IMR-90 (cell line): ENCODE data around the gene GABBR2. TPM values are rescaled to one million over a fixed set of nuclear protein-coding genes. Genes with fewer than 3 reads are reported as not detected.

Experiments
- ATAC-seq: fragments of 200-7000 bp; cut with Tn5 transposase; 2 replicates; pipeline ENCODE4 v1.9.1; 2020; ENCODE audit warnings: low read depth, mild to moderate bottlenecking, moderate library complexity
- BruUV-seq: library from RNA; stranded (reverse); fragments of 400-500 nt; replicated peaks from 2 replicates; lab custom pipeline; 2021; lab: Mats Ljungman, UMichigan
- CTCF ChIA-PET: fragments of 300-600 bp; formaldehyde crosslinking; extraction: SDS; loops from one replicate; lab custom pipeline; 2021; ENCODE audit warnings: antibody characterized with exemption; lab: Yijun Ruan, JAX
- POLR2A ChIA-PET: fragments of 300-600 bp; sonication (Branson Sonifier 250); formaldehyde crosslinking; loops from one replicate; lab custom pipeline; 2022; ENCODE audit warnings: antibody characterized with exemption; ENCODE audit not compliant: unreplicated experiment; lab: Charles Lee
- DNase-seq: peaks from one replicate; pipeline ENCODE4 v3.0.0; 2013
- H2AFZ ChIP-seq: replicated peaks from 2 replicates; pipeline ENCODE3; 2013; ENCODE audit warnings: low read length, mild to moderate bottlenecking; ENCODE audit not compliant: poor library complexity
- H2AK5ac ChIP-seq: 2 replicates; pipeline ENCODE4 v1.6.1; 2013; ENCODE audit warnings: low read depth, low read length, inconsistent platforms
- H2AK9ac ChIP-seq: replicated peaks from 2 replicates; pipeline ENCODE3; 2013; ENCODE audit warnings: mild to moderate bottlenecking, low read depth, low read length, moderate library complexity; ENCODE audit not compliant: poor library complexity
- H2BK120ac ChIP-seq: 2 replicates; pipeline ENCODE4 v1.6.1; 2013; ENCODE audit warnings: low read depth, low read length, inconsistent platforms
- H2BK15ac ChIP-seq: 3 replicates; pipeline ENCODE4 v1.6.1; 2013; ENCODE audit warnings: low read depth, low read length, inconsistent platforms
- H2BK20ac ChIP-seq: 2 replicates; pipeline ENCODE4 v1.6.1; 2013; ENCODE audit warnings: low read depth, mild to moderate bottlenecking, inconsistent platforms, low read length, moderate library complexity
- H2BK5ac ChIP-seq: 2 replicates; pipeline ENCODE4 v1.6.1; 2013; ENCODE audit warnings: mild to moderate bottlenecking, low read depth, low read length, inconsistent platforms; ENCODE audit not compliant: poor library complexity, severe bottlenecking
- H3K14ac ChIP-seq: replicated peaks from 2 replicates; pipeline ENCODE4 v1.6.1; 2013; ENCODE audit warnings: low read depth, low read length, inconsistent platforms
- H3K18ac ChIP-seq: 2 replicates; pipeline ENCODE4 v1.6.1; 2013; ENCODE audit warnings: low read depth, low read length, control low read depth
- H3K23ac ChIP-seq: 2 replicates; pipeline ENCODE4 v1.6.1; 2013; ENCODE audit warnings: low read depth, low read length, inconsistent platforms
- H3K27ac ChIP-seq: 2 replicates; pipeline ENCODE4 v1.5.1; 2013; ENCODE audit warnings: mild to moderate bottlenecking, control low read depth, low read length; ENCODE audit not compliant: insufficient read depth
- H3K27me3 ChIP-seq: 2 replicates; pipeline ENCODE4 v1.6.1; 2013; ENCODE audit warnings: low read length; ENCODE audit not compliant: control insufficient read depth, insufficient read depth
- H3K36me3 ChIP-seq: 2 replicates; pipeline ENCODE4 v1.6.1; 2013; ENCODE audit warnings: low read length, mixed read lengths; ENCODE audit not compliant: control insufficient read depth, insufficient read depth
- H3K4ac ChIP-seq: 2 replicates; pipeline ENCODE4 v1.6.1; 2013; ENCODE audit warnings: low read depth, low read length, inconsistent platforms
- H3K4me1 ChIP-seq: 2 replicates; pipeline ENCODE4 v1.6.1; 2013; ENCODE audit warnings: low read length, mixed read lengths; ENCODE audit not compliant: control insufficient read depth, insufficient read depth
- H3K4me2 ChIP-seq: 2 replicates; pipeline ENCODE4 v1.6.1; 2013; ENCODE audit warnings: low read depth, mild to moderate bottlenecking, control low read depth, low read length, moderate library complexity
- H3K4me3 ChIP-seq: 2 replicates; pipeline ENCODE4 v1.5.1; 2013; ENCODE audit warnings: low read depth, mild to moderate bottlenecking, control low read depth, low read length, moderate library complexity; ENCODE audit not compliant: insufficient read depth
- H3K56ac ChIP-seq: 2 replicates; pipeline ENCODE4 v1.6.1; 2013; ENCODE audit warnings: low read length, inconsistent platforms; ENCODE audit not compliant: insufficient read depth; ENCODE audit errors: extremely low read depth
- H3K79me1 ChIP-seq, 2 experiments: 2 replicates each; pipeline ENCODE4 v1.6.1; 2013; ENCODE audit warnings: low read length in 2 of 2, inconsistent platforms in 1 of 2, low read depth in 1 of 2
- H3K9ac ChIP-seq: 2 replicates; pipeline ENCODE4 v1.6.1; 2013; ENCODE audit warnings: low read depth, low read length, control low read depth
- H3K9me1 ChIP-seq: 2 replicates; pipeline ENCODE4 v1.6.1; 2013; ENCODE audit warnings: low read length, inconsistent platforms; ENCODE audit not compliant: insufficient read depth
- H3K9me3 ChIP-seq: 2 replicates; pipeline ENCODE4 v1.6.1; 2013; ENCODE audit warnings: low read length; ENCODE audit not compliant: control insufficient read depth, insufficient read depth
- H4K20me1 ChIP-seq: 2 replicates; pipeline ENCODE4 v1.6.1; 2013; ENCODE audit warnings: low read length, inconsistent platforms; ENCODE audit not compliant: insufficient read depth
- H4K5ac ChIP-seq: 2 replicates; pipeline ENCODE4 v1.6.1; 2013; ENCODE audit warnings: mild to moderate bottlenecking, low read depth, low read length, control low read depth
- H4K8ac ChIP-seq, 2 experiments: 2 replicates each; pipeline ENCODE4 v1.6.1; 2013; ENCODE audit warnings: low read depth in 2 of 2, low read length in 2 of 2, control low read depth in 1 of 2, inconsistent platforms in 1 of 2
- H4K91ac ChIP-seq: 2 replicates; pipeline ENCODE4 v1.6.1; 2013; ENCODE audit warnings: low read depth, low read length, inconsistent platforms; ENCODE audit not compliant: insufficient read depth
- BHLHE40 ChIP-seq: fragments of 150-350 bp; IDR thresholded peaks from 2 replicates; pipeline ENCODE4 v1.6.1; 2016; ENCODE audit warnings: mild to moderate bottlenecking, low read depth, low read length
- CEBPB ChIP-seq: IDR thresholded peaks from 2 replicates; pipeline ENCODE4 v1.6.1; 2012; ENCODE audit warnings: low read depth, low read length, improper control_type of control experiment
- CHD1 ChIP-seq: IDR thresholded peaks from 2 replicates; pipeline ENCODE4 v1.6.1; 2012; ENCODE audit warnings: low read depth, low read length, improper control_type of control experiment
- CTCF ChIP-seq: conservative IDR thresholded peaks from 2 replicates; pipeline ENCODE4 v1.5.1; 2012; ENCODE audit warnings: mild to moderate bottlenecking, low read depth, low read length, improper control_type of control experiment
- FOS ChIP-seq: fragments of 150-350 bp; IDR thresholded peaks from 2 replicates; pipeline ENCODE4 v1.6.1; 2016; ENCODE audit warnings: low read depth, low read length
- MAFK ChIP-seq: IDR thresholded peaks from 2 replicates; pipeline ENCODE4 v1.6.1; 2012; ENCODE audit warnings: low read depth, low read length, improper control_type of control experiment
- MAZ ChIP-seq: IDR thresholded peaks from 2 replicates; pipeline ENCODE4 v1.6.1; 2012; ENCODE audit warnings: low read depth, mild to moderate bottlenecking, low read length, improper control_type of control experiment, moderate library complexity, borderline replicate concordance
- MXI1 ChIP-seq: IDR thresholded peaks from 2 replicates; pipeline ENCODE4 v1.6.1; 2012; ENCODE audit warnings: low read depth, mild to moderate bottlenecking, low read length, moderate library complexity, borderline replicate concordance
- NFE2L2 ChIP-seq: fragments of 150-350 bp; IDR thresholded peaks from 2 replicates; pipeline ENCODE4 v1.6.1; 2016; ENCODE audit warnings: low read depth, mild to moderate bottlenecking, low read length
- POLR2A ChIP-seq: IDR thresholded peaks from 2 replicates; pipeline ENCODE4 v1.6.1; 2012; ENCODE audit warnings: mild to moderate bottlenecking, low read depth, low read length
- RAD21 ChIP-seq: IDR thresholded peaks from 2 replicates; pipeline ENCODE4 v1.6.1; 2012; ENCODE audit warnings: low read length, improper control_type of control experiment
- RCOR1 ChIP-seq: IDR thresholded peaks from 2 replicates; pipeline ENCODE4 v1.6.1; 2012; ENCODE audit warnings: mild to moderate bottlenecking, low read length, improper control_type of control experiment; ENCODE audit not compliant: insufficient replicate concordance
- RFX5 ChIP-seq: IDR thresholded peaks from 2 replicates; pipeline ENCODE4 v1.8.0; 2012; ENCODE audit warnings: low read depth, mild to moderate bottlenecking, low read length, moderate library complexity
- SMC3 ChIP-seq: fragments of 150-350 bp; IDR thresholded peaks from 2 replicates; pipeline ENCODE4 v1.6.1; 2016; ENCODE audit warnings: low read depth, mild to moderate bottlenecking, antibody characterized with exemption, low read length, moderate library complexity
- USF2 ChIP-seq: fragments of 150-350 bp; IDR thresholded peaks from 2 replicates; pipeline ENCODE4 v1.6.1; 2017; ENCODE audit warnings: mild to moderate bottlenecking, antibody characterized with exemption, low read length, low read depth
- WGBS, 2 experiments: methylation state at CpG; one replicate each; pipeline versions ENCODE4 v1.1.5 to v1.1.7; 2013; ENCODE audit warnings: missing lambda C conversion rate in 2 of 2; ENCODE audit not compliant: insufficient read length in 1 of 2; ENCODE audit errors: extremely low coverage in 2 of 2; 5-methylcytosine and 5-hydroxymethylcytosine counted together
- dilution Hi-C: fragments of 300-500 bp; cut with HindIII; formaldehyde crosslinking; loops from one replicate; pipeline ENCODE4 v1.14.3; 2018; ENCODE audit warnings: low sequenced_read_pairs; ENCODE audit not compliant: unreplicated experiment
- in situ Hi-C: fragments of 300-500 bp; cut with MboI; formaldehyde crosslinking; loops from 3 replicates; pipeline ENCODE4 v1.14.3; 2019; ENCODE audit warnings: low sequenced_read_pairs, inconsistent platforms, mixed read lengths
- intact Hi-C: fragments of 100-400 bp; cut with micrococcal nuclease; formaldehyde crosslinking; loops from 2 replicates; pipeline ENCODE4 v1.10.0; 2022
- polyA plus RNA-seq, 3 experiments: library from polyadenylated mRNA; depleted of rRNA; stranded (reverse); fragments of >200 nt; gene quantifications; 2 replicates each; pipeline ENCODE4 v1.2.3, GENCODE V29; 2012; ENCODE audit warnings: low replicate concordance in 1 of 3
- total RNA-seq: library from RNA; depleted of rRNA; stranded (reverse); fragments of >200 nt; gene quantifications from 2 replicates; pipeline ENCODE4 v1.2.3, GENCODE V29; 2012

GABBR2 gene
- total and polyA plus RNA-seq, 2 of the 4 experiments (the other 2 are of a cell fraction), result 14.2 to 20.3 TPM

- Histone ChIP-seq H3K4me3 (no peak overlapping the region), H4K8ac (peak overlapping the region; percentile 68 to 91), H2BK15ac (peak overlapping the region; percentile 95), H4K91ac (peak overlapping the region; percentile 95), H2AK5ac (peak overlapping the region; percentile 100), H3K4me2 (no peak overlapping the region), H2AFZ (peak overlapping the region; percentile 67), H2BK120ac (peak overlapping the region; percentile 98), H2BK5ac (peak overlapping the region; percentile 93), H3K14ac (peak overlapping the region; percentile 92), H2BK20ac (peak overlapping the region; percentile 99), H3K79me1 (peaks cover 0 to 45% of the 10 kb centered on the region in 2 experiments; a peak in 2 of 4 replicates), H3K36me3 (no peaks in the 10 kb centered on the region), H4K5ac (peak overlapping the region; percentile 90), H3K27ac (peak overlapping the region; percentile 16; the same call in 1 of the 2 replicates), H3K9me3 (no peaks in the 10 kb centered on the region), H3K4me1 (peaks cover 12% of the 10 kb centered on the region), H3K4ac (peak overlapping the region; percentile 99), H2AK9ac (peak overlapping the region; percentile 60), H3K27me3 (no peaks in the 10 kb centered on the region), H3K9ac (no peak overlapping the region), H3K23ac (peak overlapping the region; percentile 86), H3K18ac (peak overlapping the region; percentile 89), H3K56ac (no peak overlapping the region), H3K9me1 (peaks cover 32% of the 10 kb centered on the region), H4K20me1 (no peaks in the 10 kb centered on the region)
- CTCF ChIA-PET, result no interaction called here
- in situ Hi-C loops, result no loop called here
- intact Hi-C loops, result no loop called here
- DNase-seq (no peak), ATAC-seq (no peak)
- BruUV-seq, result no TSS peak
- WGBS, 2 experiments, result no CpG with 5 or more reads among the region's 11 CpGs
- dilution Hi-C loops, result no loop called here
- POLR2A ChIA-PET, result no interaction called here
- TF ChIP-seq USF2, result no peak
- no peak for TF ChIP-seq RFX5
- no peak for TF ChIP-seq FOS
- no peak for TF ChIP-seq CEBPB
- no peak for TF ChIP-seq CHD1
- no peak for TF ChIP-seq CTCF
- TF ChIP-seq MAFK, result no peak
- TF ChIP-seq RAD21, result no peak
- no peak for TF ChIP-seq MAZ
- no peak for TF ChIP-seq SMC3
- TF ChIP-seq MXI1, result no peak
- TF ChIP-seq NFE2L2, result no peak
- TF ChIP-seq BHLHE40, result no peak
- TF ChIP-seq POLR2A, result no peak
- no peak for TF ChIP-seq RCOR1
These were observed 385.5 kb downstream of the GABBR2 start for GRCh38 chr9:98323051-98323830.
